Esophagus muscularis mucosa (tissue), 4 donors: ENCODE data around the gene ZNF559.

Source experiments
- CTCF ChIP-seq, 3 experiments: fragments of 200-600 bp in 2 of 3; fragments of 450-650 bp in 1 of 3; sonication (generic) in 2 of 3; IDR thresholded peaks; one replicate each; pipeline ENCODE4 v1.5.1; 2017 to 2019; ENCODE audit warnings: antibody characterized with exemption in 3 of 3, mild to moderate bottlenecking in 2 of 3, moderate library complexity in 1 of 3
- EP300 ChIP-seq: sonication (generic); formaldehyde crosslinking; IDR thresholded peaks from one replicate; pipeline ENCODE4 v1.6.1; 2017; ENCODE audit warnings: antibody characterized with exemption
- POLR2A ChIP-seq: fragments of 450-650 bp; IDR thresholded peaks from one replicate; pipeline ENCODE4 v1.6.1; 2017; ENCODE audit warnings: antibody characterized with exemption, moderate library complexity, mild to moderate bottlenecking, low read depth
- POLR2AphosphoS5 ChIP-seq, 2 donors: sonication (generic); formaldehyde crosslinking; IDR thresholded peaks; one replicate each; pipeline ENCODE4 v1.6.1; 2017; ENCODE audit warnings: antibody characterized with exemption in 2 of 2

- TF ChIP-seq CTCF (IDR thresholded peaks at IDR 0.05) (no peak), EP300 (no peak), POLR2A (no peak), POLR2AphosphoS5 (IDR thresholded peaks at IDR 0.05) (no peak)
Observed at GRCh38 chr19:9309974-9310446, 14.0 kb upstream of the ZNF559 start.
